AG04450 (cell line): Measurements from ENCODE around the gene OXTR. TPM values are rescaled to one million over a fixed set of nuclear protein-coding genes. Genes with fewer than 3 reads are reported as not detected.

Experiments
- CTCF ChIA-PET: fragments of 300-600, 350-600 bp; formaldehyde crosslinking; extraction: SDS; loops from one replicate; lab custom pipeline; 2022; ENCODE audit warnings: antibody characterized with exemption, inconsistent platforms; lab: Charles Lee
- POLR2A ChIA-PET: fragments of 350-600 bp; formaldehyde crosslinking; extraction: SDS; loops from one replicate; lab custom pipeline; 2021; ENCODE audit warnings: antibody characterized with exemption, inconsistent platforms; lab: Yijun Ruan, JAX
- DNase-seq: peaks from one replicate; pipeline ENCODE4 v3.0.0-alpha.2; 2011; ENCODE audit warnings: low read depth, low spot score
- H3K27ac ChIP-seq: one replicate; pipeline ENCODE4 v1.5.1; 2012; ENCODE audit warnings: low read depth, low read length, control low read depth
- H3K27me3 ChIP-seq: one replicate; pipeline ENCODE4 v1.6.0; 2012; ENCODE audit warnings: low read length; ENCODE audit not compliant: control insufficient read depth, insufficient read depth
- H3K4me3 ChIP-seq: 2 replicates; pipeline ENCODE4 v1.5.1; 2011; ENCODE audit warnings: mild to moderate bottlenecking, low read depth, low read length, control low read depth
- H3K9me3 ChIP-seq: 2 replicates; pipeline ENCODE4 v1.5.1; 2012; ENCODE audit warnings: low read length; ENCODE audit not compliant: control insufficient read depth, insufficient read depth
- CTCF ChIP-seq: IDR thresholded peaks from 2 replicates; pipeline ENCODE4 v1.5.1; 2011; ENCODE audit warnings: low read depth, low read length, control low read depth, inconsistent platforms
- polyA minus RNA-seq: library from RNA; depleted of rRNA, polyadenylated mRNA; stranded (reverse); fragments of >200 nt; gene quantifications from 2 replicates; pipeline ENCODE4 v1.2.3, GENCODE V29; 2011; rRNA and poly(A)+ RNA removed
- polyA plus RNA-seq: library from polyadenylated mRNA; depleted of rRNA; stranded (reverse); fragments of >200 nt; gene quantifications from 2 replicates; pipeline ENCODE4 v1.2.3, GENCODE V29; 2011; rRNA removed

Gene OXTR
- polyA plus RNA-seq, result 57.2 and 58.7 TPM in 2 replicates
- polyA minus RNA-seq, result 48.8 and 56.0 TPM in 2 replicates

GRCh38 chr3:8769088-8769822 is at the start of gene OXTR:
Gene OXTR (minus strand): TSS chr3:8769613. CDS start chr3:8768187, 1,426 bp downstream.
- H3K9me3 ChIP-seq, result no peaks in the 10 kb centered on the region; the same call in 1 of the 2 replicates
- H3K27me3 ChIP-seq, result no peaks in the 10 kb centered on the region
- peak; percentile 69 for DNase-seq
- peak within 1 kb of the TSS; percentile 66 for H3K4me3 ChIP-seq
- peak within 1 kb of the TSS; percentile 57 for H3K27ac ChIP-seq
- POLR2A ChIA-PET, result interaction anchor here (0.5 to 1.9 kb wide), 9 partner anchors 28 to 188 kb away, joined by 3 to 20 read pairs (median 4); no protein-coding TSS in a partner anchor
- CTCF ChIA-PET, result interaction anchor here (0.5 to 3.6 kb wide), 92 partner anchors 8 to 536 kb away, joined by 3 to 78 read pairs (median 5); partner anchors contain the start of genes CAV3 and RAD18
- peak; percentile 98 for TF ChIP-seq CTCF

GRCh38 chr3:8817486-8817885 is 48.1 kb upstream of the OXTR start:
- ChIA-PET POLR2A (no interaction called here), CTCF (interaction anchor here (0.8 kb wide), 1 partner anchor 48 kb away, joined by 3 read pairs; the partner anchor contains the start of gene OXTR)
- DNase-seq, result no peak
- Histone ChIP-seq H3K4me3 (no peak overlapping the region), H3K9me3 (peaks cover 18% of the 10 kb centered on the region), H3K27me3 (no peaks in the 10 kb centered on the region), H3K27ac (no peak overlapping the region)
- TF ChIP-seq CTCF, result no peak

- Histone ChIP-seq H3K27me3 (no peaks in the 10 kb centered on the region), H3K4me3 (no peak overlapping the region), H3K27ac (no peak overlapping the region), H3K9me3 (peaks cover 15% of the 10 kb centered on the region)
- DNase-seq, result no peak
- CTCF ChIA-PET, result no interaction called here
- POLR2A ChIA-PET, result interaction anchor here (0.9 kb wide), 1 partner anchor 77 kb away, joined by 3 read pairs; no protein-coding TSS in a partner anchor
- TF ChIP-seq CTCF, result no peak
Observed at GRCh38 chr3:8816106-8816505, 46.7 kb upstream of the OXTR start.

- ChIA-PET POLR2A (no interaction called here), CTCF (no interaction called here)
- no peak overlapping the region for H3K4me3 ChIP-seq
- DNase-seq, result no peak
- H3K27me3 ChIP-seq, result no peaks in the 10 kb centered on the region
- H3K27ac ChIP-seq, result no peak overlapping the region
- no peak for TF ChIP-seq CTCF
- H3K9me3 ChIP-seq, result peaks cover 9% of the 10 kb centered on the region
Observed at GRCh38 chr3:8813411-8813810, 44.0 kb upstream of the OXTR start.

- ChIA-PET CTCF (interaction anchor here (0.6 to 1.0 kb wide), 2 partner anchors 20 to 1603 kb away, joined by 3 read pairs; no protein-coding TSS in a partner anchor), POLR2A (no interaction called here)
- no peak for DNase-seq
- TF ChIP-seq CTCF, result no peak
- Histone ChIP-seq H3K27ac (no peak overlapping the region), H3K4me3 (no peak overlapping the region), H3K9me3 (peaks cover 5% of the 10 kb centered on the region), H3K27me3 (no peaks in the 10 kb centered on the region)
Observed at GRCh38 chr3:8810561-8810960, 41.1 kb upstream of the OXTR start.
